GM21515 (cell line): ENCODE measurements around the gene ATP10A.
"Not testable (repeated sequence)": the region's sequence is repeated elsewhere in the genome, so short reads cannot be mapped to it uniquely, and the experiment has no call there.

Experiments used
- ATAC-seq: cut with Tn5 transposase; IDR thresholded peaks from one replicate; pipeline ENCODE4 v1.9.1; 2021; ENCODE audit not compliant: unreplicated experiment

ATP10A gene

DNA sequence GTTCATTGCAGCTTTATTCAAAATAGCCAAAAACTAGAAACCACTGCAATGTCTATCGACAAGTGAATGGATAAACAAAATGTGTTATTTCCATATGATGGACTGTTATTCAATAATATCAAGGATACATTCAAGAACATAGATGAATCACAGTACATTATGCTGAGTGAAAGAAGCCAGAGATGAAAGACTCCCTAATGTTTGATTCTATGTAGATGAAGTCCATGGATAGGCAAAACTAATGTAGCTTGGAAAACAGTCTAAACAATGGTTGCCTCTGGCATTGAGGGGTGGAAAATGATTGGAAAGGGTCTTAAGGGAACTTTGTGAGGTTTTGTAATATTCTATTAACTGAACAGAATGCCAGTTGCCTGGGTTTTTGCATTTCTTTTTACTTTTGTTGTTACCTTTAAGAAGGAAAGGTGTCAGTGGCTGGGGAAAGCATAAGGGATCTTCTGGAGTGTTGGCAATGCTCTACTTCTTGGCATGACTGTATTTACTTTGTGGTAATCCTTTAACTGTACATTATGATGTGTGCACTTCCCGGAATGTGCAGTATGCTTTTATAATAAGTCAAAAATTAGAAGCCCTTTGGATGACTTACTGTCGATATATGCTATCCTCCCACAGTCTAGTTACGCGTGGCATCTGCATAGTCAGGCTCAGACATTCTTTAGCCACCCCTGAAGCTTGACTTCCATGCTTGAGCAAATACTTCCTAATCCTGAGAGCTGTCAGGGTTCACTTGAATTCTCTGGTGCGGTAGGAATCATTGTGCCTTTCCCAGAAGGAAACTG lies 20.5 kb upstream of the ATP10A start:
- ATAC-seq, result no peak

DNA sequence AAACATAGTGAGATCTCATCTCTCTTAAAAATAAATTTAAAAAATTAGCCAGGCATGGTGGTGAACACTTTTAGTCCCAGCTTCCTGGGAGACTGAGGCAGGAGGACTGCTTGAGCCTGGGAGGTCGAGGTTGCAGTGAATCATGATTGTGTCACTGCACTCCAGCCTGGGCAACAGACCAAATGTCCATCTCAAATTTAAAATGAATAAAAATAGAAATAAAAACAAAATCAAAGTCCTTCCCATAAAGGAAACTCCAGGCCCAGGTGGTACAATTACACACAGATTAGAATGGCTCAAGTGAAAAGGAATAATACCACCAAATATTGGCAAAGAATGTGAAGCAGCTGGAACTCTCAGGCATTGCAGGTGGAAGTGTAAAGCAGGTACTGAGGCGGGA lies 19.3 kb upstream of the ATP10A start:
- no peak for ATAC-seq

DNA sequence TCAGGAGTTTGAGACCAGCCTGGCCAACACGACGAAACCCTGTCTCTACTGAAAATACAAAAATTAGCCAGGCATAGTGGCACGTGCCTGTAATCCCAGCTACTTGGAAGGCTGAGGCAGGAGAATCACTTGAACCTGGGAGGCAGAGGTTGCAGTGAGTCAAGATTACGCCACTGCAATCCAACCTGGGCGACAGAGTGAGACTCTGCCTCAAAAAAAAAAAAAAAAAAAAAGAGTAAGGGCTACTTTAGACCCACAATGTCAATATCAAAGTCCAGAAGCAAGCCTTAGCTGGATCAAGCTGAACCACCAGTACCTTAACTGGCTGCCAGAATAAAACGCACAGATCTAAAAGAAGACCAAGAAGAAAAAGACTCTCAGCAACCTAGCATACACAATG lies 17.8 kb upstream of the ATP10A start:
- not testable (repeated sequence) for ATAC-seq

DNA sequence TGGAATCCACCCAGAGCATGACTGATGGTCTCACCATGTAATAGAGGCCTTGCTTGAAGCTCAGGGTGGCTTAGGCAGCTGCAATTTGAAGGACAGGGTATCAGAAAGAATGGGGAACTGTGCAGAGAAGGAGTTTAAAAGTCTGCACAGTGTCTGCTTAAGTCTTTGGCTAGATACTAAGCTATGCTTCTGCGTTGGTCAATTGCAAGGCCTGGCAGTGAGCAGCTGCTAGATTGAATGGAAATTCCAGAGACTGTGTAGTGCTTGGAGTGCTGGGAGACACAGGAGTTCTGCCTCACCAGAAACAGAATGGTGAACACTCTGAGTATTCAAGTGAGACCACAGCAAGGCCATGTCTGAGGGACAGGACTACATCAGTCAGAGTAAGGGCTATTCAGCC lies 17.3 kb upstream of the ATP10A start:
- no peak for ATAC-seq

DNA sequence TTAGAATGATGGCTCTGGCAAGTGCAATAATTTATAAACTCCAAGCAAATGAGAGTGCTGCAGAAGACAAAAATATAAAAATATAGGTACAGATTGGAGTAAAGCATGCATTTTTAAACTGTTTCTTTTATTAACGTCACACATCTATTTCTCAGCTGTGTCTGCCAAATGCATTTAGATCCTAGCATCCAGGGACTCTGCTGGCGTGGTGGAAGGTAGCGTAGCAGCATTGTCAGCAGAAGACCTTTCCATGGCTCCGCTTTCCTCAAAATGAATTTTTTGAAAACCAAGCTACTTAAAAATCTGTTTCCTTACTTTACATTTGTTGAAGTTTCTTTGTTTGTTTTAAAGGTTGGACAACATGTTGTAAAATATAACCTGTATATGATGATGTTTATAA lies 16.3 kb upstream of the ATP10A start:
- ATAC-seq, result no peak

DNA sequence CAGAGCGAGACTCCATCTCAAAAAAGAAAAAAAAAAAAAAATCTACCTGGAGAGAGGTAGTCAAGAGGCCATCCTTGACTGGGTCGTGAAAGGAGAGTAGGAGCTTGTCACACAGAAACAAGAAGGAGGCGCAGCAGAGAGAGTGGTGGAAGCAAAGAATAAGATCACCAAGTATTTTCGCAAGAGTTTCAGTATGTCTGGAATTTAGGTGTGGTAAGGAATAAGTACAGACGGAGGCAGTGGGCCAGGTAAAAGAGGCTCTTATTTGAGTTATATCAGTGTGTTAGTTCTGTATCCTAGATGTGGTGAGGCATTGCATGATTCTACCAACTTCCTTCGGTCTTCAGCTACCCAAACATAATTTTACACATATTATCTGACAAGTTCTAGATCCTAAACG lies 14.6 kb upstream of the ATP10A start:
- ATAC-seq, result no peak

DNA sequence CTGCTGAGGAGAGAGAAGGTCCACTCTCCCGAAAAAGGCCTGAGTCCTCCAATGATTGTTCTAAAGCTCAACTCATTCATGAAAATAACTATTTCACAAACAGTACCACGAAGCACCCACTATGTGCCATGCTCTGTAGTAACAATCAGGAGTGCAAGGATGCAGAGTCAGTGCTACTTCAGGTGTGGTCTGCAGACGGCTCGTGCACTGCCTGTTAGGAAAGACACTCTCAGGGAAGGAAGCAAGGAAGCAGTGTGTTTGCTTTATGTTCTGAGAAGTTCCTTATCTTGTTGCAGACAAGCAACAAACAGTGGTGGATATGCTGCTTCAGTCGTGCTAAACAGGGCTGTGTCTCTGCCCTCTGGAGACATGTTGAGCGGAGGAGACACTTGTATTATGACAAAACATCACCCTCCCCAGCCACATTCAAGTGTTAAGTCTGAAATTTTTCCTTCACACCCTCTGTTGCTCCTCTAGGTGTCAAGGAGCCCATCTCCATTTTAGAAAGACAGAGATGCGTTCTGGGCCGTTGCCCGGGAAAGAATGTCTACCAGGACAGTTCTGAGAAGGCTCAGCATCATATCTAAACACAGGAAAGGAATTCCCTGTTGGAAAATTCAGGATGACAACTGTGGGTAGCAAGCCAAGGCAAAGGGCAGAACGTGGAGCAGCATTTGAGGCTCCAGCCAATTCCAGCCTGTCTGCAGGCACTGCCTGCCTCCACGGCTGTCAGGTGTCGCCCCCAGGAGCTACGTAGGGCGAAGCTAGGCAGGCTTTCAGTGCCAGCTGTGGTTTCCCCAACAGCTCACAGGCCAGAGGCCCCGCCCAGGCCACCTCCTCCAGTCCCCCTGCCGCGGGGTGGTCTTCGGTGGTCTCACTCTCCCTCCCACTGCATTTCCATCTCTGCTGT lies 13.4 kb upstream of the ATP10A start:
- ATAC-seq, result no peak

DNA sequence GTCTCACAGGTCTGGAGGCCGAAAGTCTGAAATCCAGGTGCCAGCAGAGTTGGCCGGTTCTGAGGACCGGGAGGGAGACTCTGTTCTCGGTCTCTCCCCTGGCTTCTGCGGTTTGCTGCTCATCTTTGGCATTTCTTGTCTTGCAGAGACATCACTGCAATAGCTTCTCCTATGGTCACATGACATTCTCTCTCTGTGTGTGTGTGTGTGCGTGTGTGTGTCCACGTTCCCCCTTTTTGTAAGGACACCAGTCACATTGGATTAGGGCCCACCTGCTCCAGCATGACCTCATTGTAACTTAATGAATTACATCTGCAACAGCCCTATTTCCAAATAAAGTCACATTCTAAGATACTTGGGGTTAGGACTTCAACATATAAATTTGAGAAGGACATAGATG lies 12.4 kb upstream of the ATP10A start:
- ATAC-seq, result no peak

DNA sequence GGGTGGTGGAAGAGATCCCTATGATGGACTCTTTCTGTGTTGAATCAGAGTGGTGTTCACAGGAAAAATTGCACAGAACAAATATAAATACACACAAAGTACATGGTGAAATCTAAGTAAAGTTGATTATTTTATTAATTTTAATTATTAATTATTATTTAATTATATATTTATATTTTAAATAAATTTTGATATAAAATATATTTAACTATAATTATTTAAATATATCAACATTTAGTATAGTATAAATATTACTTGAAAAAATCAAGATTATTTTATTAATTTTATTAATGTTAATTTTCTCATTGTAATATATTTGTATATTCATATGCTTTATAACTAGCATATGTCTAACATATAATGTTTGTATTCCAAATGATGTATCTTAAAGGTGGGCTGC lies 11.3 kb upstream of the ATP10A start:
- ATAC-seq, result no peak

DNA sequence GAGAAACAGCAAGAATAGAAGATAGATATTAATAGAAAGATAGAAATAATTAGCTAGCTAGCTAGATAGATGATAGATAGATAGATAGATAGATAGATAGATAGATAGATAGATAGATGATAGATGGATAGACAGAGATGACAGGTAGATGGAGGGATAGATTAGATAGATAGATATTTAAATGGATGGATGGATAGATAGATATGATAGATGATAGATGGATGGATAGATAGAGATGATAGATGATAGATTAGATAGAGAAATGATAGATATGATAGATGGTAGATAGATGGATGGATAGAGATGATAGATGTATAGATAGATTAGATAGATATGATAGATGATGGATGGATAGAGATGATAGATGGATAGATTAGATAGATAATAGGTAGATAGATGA lies 8.3 kb upstream of the ATP10A start:
- ATAC-seq, result no peak

DNA sequence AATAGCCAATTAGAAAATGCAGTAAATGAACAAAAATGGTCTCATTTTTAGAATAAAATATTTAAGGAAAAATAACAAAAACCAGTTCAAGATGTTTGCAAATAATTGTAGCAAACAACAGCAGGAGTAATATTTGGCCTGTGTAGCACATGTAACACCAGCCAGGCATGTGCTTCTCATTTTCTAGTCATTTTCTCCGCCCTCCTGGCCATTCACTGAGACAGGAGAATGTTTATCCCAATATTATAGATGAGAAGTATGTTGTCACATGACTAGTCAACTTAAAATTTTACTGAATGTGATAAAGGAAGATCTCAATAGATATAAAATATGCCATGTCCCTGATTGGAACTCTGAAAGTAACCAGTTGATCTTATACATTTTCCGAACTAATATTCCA lies 7.8 kb upstream of the ATP10A start:
- ATAC-seq, result no peak

DNA sequence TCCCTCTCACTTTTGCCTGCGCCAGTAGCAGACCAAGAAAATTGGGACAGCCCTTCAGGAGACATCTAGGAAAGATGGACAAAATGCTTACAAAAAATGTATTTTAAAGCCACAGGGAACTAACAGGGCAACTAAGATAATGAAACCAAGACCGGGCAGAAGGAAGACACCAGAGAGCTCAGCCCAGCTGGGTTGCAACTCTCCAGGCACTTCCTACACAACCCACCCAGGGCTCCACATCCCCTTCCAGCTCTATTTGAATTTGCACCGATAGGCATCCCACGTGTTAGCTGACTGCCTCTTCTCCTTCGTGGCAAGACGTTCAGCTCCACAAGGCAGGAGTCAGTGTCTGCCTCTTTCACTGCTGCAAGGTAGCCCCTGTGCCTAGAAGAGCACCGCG lies 6.6 kb upstream of the ATP10A start:
- no peak for ATAC-seq

DNA sequence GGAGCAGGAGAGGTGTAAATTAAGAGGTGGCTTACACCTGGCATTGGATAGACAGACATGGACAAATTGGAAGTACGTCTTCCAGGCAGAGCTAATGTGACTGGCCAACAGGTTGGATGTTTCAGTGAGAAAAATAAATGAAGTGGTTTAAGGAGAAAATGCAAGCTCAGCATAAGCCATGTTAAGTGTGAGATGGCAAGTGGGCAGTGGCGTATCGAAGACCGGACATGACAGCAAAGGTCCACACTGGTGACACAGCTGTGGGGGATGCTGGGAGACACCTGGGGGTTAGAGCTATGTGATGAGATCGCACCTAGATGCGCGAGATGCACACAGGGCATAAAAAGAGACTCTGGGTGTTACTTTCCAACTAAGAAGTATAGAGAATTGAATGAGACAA lies 3.7 kb upstream of the ATP10A start:
- no peak for ATAC-seq

DNA sequence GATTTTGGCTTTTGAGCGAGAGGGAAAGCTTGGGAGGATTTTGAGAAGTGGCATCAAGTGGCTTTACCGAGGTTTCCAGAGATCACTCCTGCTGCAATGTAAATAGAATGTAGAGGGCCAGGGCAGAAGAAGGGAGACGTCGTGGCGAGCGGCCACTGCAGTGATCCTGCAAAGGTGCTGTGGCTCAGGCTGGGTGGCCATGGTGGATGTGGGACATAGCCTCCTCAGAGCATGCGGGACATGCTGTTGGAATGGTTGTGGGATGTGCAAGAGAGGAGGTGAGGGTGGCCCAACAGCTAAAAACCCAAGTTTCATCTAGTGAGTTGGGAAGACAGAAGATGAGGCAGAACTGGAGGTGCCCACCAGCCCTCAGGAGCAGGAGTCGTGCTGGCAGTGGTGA lies 3.1 kb upstream of the ATP10A start:
- ATAC-seq, result no peak

DNA sequence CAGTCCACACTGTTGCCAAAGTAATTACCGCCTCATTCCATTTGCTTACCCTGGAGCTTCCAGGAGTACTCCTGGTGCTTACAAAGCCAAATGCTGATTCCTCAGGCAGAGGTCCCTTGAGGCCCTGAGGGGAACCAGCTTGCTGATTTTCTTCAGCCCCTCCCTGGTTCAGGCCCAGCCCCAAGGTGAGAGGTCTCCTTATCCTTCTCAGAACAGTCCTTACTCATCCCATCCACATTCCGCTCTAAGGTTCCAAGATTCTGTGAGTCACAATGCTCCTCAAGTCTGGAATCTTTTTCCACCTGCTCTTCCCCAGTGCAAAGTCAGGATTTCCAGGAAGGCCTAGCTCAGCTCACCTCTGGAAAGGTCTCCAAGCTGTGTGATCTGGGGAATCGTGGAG lies 1.8 kb upstream of the ATP10A start:
- ATAC-seq, result no peak

DNA sequence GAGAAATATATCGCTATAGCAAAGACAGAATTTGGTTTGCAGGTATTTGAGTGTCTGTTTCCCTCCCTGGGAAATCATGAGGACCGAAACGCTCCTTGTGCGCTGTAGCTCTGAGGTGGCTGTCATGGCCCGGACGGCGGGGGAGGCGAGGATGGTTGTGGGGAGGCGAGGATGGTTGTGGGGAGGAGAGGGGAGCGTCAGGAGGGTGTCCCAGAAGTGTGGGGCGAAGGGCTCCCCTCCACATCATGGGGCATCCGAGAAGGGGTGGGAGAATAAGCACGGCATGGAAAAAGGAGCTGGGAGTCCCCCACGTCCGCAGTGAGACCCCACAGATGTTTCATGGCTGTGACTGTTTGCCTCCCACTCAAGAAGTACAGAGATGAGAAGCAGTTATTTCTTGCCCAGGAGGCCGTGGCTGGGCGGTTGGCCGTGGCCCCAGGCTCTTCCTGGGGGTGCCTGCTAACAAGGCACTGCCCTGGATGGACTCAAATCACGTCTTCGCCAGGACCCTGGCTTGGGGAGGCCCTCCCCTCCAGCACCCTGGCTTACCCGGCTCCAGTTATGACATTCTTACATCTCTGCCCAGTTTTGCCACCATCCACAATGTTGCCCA lies 947 bp upstream of the ATP10A start:
- ATAC-seq, result no peak

DNA sequence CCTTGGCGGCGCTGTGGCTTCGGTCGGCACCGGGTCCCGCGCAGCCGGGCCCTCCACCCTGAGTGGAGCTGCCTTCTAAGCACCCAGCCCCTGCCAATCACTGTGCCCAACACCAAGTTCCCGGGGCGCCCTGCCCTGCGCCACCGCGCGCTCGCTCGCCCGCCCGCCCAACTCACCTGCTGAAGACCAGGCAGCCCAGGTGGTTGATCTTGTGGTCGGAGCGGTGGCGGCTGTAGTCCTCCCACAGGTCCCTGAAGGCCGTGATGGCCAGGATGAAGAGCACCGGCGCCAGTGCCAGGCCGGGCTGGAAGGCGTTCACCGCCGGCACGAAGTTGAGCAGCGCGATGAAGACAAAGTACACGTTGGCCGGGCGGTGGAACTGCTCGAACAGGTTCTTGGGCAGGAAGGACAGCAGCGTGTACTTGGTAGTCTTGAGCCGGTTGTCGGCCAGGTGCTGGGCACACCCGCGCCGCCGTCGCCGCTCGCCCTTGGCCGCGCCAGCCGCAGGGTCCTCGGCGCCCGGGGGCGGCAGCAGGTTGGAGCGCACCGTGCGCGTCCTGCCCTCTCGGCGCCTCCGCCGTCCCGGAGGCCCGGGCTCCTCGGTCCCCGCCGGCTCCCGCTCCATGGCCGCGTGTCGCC lies 536 bp downstream of the ATP10A start:
- ATAC-seq, result no peak

DNA sequence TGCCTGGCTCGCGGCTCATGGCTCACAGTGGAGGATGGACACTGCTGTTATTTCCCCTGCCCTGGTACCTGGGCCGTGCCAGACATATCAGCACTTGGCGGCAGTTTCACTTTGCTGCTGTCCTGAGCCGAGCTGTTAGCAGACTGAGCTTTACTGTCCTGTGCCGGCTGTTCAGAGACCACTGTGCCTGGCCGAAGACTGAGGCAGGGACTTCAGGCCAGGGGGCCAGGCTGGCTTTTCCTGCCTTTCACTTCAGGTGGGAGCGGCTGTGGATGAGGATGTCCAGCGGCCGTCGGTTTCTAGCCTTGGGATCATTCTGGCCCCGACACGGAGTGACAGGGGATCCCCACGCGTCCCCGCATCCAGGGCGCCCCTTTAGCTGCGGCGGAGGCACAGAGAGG lies 1.1 kb downstream of the ATP10A start:
- no peak for ATAC-seq

DNA sequence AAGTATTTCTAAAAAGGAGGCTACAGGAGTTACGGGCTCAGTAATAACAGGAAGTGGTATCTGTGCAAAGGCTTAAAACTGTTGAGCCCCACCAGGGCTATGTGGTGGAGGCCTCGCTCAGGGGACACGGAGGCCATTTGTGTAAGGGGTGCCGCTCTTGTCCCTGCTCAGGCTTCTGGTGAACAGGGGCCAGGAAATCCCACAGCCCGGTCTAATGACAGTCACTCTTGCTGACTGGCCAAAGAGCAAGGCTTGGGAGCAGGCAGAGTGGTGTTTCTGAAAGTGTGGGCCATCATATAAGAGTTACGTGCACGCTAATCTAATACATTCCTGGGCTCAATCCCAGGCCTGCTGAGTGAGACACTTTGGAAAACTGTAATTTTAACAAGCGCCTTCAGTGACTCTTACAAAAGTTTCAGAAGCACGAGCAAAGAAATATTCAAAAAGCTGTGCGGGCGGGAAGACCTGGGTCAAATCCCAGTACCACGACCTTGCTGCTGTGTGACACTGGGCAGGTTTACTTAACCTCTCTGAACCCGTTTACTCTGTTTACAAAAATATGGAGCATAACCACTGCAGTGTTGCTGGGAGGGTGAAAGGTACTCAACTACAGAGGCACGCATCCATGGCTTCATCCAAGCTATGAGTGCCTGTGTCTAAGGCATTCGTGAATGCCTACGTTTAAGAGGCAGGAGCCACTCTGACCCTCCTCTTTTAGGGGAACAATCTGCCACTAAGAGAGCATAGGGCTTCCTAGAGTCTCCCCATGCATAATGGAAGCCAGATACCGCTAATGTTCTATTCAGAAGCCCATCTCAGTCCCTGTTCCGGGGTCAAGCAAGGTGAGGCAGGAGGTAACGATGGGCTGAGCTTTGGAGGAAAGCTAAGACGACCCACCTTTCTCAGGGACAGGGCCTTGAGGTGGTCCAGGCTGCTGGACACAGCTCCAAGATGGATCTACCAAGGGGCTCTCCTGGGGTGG lies 2.0 kb downstream of the ATP10A start:
- ATAC-seq, result no peak
